ENCODE results near the gene UGT8.

UGT8 gene

DNA sequence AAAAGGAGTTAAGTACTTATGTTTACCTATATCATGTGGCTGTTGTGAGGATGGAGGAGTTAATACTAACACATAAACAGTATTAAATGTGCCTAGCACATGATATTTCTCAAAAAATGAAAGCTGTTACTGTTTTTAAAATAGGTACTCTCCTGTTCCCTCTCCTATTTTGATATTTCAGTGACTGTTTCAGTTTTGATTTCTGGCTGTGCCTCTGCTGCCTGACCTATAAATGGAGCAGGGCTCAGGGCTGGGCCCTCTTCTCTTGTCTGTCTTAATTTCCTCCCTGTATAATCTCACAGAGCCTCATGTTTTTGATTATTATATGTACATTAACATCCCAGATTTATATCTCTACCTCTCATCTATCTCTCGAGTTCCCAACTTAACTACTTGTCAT is 93.3 kb downstream of the UGT8 start:
- DNase-seq (ENCODE audit: low read depth), result no peak

DNA sequence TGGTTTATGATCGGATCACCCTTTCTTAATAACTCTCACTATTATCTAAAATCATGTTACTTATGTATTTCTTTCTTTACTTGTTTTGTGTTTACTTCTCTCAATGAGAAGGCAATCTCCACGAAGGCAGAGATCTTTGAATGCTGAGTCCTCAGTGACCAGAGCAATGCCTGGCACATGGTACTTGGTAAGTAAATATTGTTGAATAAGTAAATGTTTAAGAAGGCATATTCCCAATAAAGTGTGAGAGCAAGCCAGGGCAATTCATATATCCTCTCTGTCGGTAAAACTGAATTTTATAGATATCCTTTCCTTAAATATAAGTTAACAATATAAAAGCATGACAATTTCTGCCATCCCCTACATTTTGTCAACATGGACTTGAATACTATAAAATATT is 94.4 kb downstream of the UGT8 start:
- no peak for DNase-seq (ENCODE audit: low read depth)

DNA sequence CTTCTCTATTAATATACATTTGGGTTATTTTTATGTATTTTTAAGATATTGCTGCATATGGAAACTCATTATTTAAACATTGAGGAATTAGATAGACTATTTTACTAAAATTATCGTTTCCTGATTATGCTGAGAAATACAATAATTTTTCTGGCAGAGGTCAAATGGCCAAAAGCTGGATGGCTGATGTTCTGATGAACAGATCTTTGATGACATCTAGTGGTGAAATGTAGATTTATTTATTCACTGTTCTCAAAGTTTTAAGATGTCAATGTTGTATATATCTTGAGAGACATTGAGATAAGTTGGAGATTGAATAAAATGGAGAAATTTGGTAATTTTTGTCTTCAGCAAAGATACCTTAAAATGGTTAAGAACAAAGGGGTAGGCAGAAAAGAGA is 96.2 kb downstream of the UGT8 start:
- DNase-seq (ENCODE audit: low read depth), result no peak

GRCh38 chr4:114698231-114698630 is 99.6 kb downstream of the UGT8 start:
- DNase-seq (ENCODE audit: low read depth), result no peak

- DNase-seq (ENCODE audit: low read depth), result no peak
Observed at GRCh38 chr4:114701491-114701890, 102.9 kb downstream of the UGT8 start.

DNA sequence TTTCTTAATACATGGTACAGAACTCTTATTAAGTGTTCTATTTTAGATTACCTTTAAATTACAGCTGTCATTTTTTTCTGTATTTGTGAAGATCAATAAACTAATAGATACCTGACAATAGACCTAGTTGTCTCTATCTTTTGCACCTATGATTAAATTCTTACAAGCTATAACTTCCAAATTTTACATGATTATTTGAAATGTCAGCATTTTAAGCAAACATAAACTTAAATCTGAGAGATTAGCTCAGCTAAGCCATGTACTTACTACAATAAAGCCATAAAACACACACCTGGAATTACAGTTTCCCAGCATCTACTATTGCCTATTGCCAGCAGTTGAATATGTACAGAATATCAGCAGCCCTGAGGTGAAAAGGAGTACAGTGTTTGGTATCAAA is 118.8 kb downstream of the UGT8 start:
- DNase-seq (ENCODE audit: low read depth), result no peak

- DNase-seq (ENCODE audit: low read depth), result no peak
Observed at GRCh38 chr4:114725066-114725465, 126.5 kb downstream of the UGT8 start.

DNA sequence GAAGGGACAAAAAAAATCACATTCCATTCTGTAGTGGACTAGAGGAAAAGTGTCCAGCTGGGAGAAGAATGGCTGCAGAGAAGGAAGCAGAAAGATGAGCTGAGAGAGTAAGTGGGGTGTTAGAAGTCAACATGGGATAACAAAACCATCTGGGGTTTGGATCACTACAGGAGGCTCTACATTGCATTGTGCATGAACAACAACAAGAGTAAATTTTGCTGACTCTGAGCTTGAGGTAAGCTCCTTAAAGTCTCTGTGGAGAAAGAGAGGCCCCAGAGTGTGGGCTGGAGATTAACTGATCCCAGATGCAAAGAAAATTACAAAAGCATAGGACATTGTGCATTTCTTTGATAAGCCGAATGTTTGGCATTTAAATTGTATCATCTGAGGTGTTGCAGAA is 128.9 kb downstream of the UGT8 start:
- DNase-seq (ENCODE audit: low read depth), result no peak

Data from stimulated activated CD8-positive, alpha-beta memory T cell treated with anti-CD3 and anti-CD28 coated beads, Interleukin-15, amount 100 ng/mL, for 24 hours (primary cell).